RPMI8226 (cell line): Measurements from ENCODE around the gene XKR8.
A peak's percentile ranks its signal among the peaks of the same experiment; 100 is the strongest.

Source experiments
- DNase-seq: peaks from one replicate; pipeline ENCODE4 v3.0.0-alpha.2; 2015

The XKR8 gene, protein sequence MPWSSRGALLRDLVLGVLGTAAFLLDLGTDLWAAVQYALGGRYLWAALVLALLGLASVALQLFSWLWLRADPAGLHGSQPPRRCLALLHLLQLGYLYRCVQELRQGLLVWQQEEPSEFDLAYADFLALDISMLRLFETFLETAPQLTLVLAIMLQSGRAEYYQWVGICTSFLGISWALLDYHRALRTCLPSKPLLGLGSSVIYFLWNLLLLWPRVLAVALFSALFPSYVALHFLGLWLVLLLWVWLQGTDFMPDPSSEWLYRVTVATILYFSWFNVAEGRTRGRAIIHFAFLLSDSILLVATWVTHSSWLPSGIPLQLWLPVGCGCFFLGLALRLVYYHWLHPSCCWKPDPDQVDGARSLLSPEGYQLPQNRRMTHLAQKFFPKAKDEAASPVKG

DNA sequence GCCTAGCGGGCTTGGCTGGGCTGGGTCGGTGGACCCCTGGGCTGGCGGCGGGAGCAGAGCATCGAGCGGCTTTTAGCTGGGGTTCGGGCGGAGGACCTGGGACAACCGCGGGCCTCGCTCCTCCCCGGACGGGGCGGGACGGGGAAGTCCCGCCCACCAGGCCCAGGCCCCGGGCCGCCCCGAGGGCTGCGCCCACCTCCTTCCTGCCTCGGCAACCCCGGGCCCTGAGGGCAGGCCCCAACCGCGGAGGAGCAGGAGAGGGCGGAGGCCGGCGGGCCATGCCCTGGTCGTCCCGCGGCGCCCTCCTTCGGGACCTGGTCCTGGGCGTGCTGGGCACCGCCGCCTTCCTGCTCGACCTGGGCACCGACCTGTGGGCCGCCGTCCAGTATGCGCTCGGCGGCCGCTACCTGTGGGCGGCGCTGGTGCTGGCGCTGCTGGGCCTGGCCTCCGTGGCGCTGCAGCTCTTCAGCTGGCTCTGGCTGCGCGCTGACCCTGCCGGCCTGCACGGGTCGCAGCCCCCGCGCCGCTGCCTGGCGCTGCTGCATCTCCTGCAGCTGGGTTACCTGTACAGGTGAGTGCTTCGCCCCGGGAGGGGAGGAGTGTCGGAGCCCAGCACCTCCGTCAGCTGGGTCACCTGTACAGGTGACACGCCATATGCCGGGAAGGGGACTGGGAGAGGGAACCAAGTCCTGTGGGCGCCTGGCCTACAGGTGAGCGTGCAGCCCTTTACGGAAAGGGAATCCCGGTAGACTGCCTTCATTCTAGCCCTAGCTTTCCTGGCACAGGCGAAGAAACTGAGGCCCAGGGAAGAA lies at the start of gene XKR8:
XKR8 (plus strand) TSS at position 182 of the 812 bp plus-strand sequence; CDS start at position 279, 97 bp downstream.
- DNase-seq: peak; percentile 92

DNA sequence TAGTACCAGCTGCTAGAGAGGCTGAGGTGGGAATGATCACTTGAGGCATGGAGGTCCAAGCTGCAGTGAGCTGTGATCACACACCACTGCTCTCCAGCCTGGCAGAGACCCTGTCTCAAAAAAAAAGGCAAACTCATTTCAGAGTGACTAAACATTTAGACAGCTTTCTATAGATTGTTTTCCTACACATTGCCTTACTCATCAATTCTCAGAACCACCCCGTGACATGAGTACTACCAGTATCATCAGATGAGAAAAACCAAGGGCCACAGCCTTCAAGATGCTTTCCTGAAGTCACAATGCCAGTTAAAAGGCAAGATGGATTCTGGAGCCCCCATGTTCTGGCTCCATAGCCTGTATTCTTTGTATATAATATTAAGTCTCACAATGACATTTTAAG lies 47.3 kb upstream of the XKR8 start:
- no peak for DNase-seq

DNA sequence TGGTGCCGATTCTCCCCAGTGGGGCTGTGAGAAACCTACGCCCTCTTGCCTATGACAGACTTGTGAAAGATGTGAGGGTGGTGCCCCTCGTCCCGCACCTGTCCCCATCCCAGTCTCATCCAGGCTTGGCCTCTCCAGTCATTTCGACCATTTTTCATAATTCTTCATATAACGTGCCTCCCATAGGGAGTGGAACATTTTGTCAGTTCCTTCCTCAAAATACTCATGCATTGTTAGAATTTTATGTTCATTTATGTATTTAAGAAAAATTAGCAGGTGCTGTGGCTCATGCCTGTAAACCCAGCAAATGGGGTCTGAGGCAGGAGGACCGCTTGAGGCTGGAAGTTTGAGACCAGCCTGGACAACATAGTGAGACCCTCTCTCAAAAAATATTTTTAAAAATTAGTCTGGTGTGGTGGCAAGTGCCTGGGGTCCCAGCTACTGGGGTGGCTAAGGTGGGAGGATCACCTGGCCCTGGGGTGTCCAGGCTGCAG lies 44.6 kb upstream of the XKR8 start:
- DNase-seq: no peak

DNA sequence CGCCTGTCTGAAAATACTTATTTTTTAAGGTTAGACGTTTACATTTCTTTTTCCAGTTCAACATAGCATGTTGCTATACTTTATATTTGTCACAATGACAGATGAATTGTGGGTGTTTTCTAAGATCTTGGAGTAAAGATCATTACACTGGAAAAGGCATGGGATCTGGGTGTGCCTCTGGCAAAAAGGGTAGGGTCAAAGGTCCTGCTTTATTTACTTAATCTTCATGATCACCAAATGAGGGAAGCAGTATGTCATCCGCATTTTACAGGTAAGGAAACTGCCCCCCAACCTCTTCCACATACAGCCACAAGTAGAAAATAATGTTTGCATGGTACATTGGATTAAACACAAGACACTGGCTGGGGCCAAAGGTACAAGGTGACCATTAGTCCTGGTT lies 37.5 kb upstream of the XKR8 start:
- DNase-seq: no peak

DNA sequence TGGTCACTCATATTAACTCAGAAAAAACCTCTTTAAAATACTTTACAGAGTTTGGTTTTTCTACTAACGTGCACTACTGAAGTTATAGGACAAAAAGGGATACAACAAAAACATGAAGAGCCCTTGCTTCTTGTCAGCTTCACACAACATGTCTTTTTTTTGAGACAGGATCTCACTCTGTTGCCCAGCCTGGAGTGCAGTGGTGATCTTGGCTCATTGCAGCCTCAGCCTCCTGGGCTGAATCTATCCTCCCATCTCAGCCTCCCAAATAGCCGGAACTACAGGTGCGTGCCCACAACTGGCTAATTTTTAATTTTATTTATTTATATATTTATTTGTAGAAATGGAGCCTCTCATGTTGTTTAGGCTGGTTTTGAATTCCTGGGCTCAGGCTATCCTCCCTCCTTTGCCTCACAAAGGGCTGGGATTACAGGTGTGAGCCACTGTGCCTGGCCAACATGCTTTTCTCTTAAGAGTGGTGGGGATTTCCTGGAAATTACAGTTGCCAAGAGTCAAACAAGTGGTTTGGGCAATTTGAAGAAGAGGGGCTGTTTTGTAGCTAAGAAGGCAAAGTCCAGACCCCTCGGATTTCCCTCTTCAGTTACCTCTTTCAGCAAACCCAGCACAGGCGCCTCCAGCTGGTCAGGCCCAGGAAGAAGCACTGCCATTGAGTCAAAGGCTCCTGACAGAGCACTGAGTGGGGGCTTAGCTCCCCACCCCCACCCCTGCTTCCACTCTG lies 31.4 kb upstream of the XKR8 start:
- DNase-seq: no peak

DNA sequence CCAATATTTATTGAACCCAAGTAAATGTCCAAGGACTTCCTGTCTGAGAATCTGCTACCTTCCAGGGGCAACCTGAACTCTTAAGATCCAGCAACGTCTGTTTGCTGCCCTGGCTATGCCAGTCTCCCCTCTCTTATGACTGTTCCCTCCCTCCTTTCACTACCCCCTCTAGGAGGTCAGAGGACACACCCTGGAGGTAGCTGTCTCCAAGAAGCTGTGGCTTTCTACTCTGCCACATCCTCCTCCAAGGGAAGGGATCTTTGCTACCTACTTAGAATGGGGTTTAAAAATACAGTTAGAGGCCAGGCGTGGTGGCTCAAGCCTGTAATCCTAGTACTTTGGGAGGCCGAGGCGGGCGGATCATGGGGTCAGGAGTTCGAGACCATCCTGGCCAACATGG lies 28.6 kb upstream of the XKR8 start:
- no peak for DNase-seq

DNA sequence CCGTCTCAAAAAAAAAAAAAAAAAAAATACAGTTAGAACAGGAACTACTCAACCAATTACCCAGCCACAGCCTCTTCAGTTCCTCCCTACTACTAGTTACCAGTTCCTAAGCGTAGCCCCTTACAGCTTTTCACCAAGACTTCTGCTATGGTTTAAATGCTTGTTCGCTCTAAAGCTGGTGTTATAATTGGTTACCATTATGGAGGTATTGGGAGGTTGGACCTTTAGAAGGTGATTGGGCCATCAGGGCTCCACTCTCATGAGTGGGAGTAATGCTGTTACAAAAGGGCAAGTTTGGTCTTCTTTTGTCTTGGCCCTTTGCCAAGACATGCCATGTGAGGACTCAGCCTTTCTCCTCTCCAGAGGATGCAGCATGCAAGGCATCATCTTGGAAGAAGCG lies 28.0 kb upstream of the XKR8 start:
- DNase-seq: peak; percentile 45

DNA sequence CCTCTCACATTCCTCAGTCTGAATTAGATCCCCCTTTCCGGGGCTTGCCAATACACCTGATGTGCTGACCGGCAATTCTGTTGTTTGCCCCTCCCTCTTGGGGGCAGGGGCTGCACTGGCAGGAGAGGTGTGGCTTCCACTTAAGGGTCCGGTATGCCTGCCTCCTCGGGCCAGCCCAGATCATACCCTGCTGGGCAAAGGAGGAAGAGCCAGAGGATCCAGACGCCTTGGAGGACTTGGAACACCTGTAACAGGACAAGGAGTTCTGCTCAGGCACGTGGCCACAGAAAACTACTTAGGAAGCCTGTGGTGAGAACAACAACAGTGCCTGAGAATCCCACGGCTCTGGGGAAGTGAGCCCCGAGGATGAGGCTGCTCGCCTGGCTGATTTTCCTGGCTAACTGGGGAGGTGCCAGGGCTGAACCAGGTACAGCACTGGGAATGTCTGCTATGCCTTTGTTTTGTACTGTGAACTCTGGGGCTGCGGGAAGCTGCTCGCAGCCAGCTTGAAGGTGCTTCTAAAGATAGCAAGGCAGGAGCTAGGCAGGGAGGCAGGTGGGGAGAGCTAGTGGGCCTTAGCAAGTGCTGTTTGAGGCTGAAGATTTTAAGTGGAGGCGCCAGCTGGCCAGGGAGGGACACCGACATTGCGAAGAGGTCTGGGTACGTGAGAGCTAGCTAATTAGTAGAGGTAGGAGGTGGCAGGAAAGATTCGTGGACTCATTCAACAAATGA lies 24.8 kb upstream of the XKR8 start, which contains the start of gene SMPDL3B:
SMPDL3B (plus strand) TSS at position 183 of the 732 bp plus-strand sequence; CDS start at position 367, 184 bp downstream.
- peak; percentile 79 for DNase-seq

DNA sequence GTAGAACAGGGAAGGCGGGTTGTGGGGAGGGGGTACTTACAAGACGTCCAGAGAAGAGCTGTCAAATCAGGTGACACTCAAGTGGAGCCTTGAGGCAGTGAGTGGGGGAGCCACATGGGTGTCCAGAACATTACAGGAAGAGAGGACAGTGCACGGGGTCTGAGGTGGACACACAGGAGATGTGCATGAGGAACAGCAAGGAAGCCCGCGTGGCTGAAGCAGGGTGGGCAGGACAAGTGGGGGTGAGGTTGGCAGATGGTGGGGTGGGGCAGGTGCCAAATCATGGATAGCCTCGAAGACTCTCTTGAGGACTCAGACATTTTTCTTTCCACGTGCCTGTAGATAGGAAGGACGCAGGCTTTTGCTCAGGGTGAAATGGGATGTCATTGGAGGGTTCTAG lies 24.1 kb upstream of the XKR8 start:
- no peak for DNase-seq

DNA sequence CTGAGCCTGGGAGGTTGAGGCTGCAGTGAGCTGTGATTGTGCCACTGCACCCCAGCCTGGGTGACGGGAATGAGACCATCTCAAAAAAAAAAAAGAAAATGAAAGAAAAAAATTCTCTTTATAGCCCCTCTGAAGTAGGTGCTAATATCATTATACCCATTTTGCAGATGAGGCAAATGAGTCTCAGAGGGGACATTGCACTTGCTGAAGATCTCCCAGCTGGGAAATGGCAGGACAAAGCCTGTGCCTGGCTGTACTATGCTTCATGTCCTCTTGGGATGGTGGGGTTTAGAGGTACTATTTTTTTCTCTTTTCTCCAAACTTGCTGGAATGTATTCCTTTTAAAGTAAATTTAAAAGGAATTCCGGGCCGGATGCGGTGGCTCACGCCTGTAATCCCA lies 23.4 kb upstream of the XKR8 start:
- no peak for DNase-seq

DNA sequence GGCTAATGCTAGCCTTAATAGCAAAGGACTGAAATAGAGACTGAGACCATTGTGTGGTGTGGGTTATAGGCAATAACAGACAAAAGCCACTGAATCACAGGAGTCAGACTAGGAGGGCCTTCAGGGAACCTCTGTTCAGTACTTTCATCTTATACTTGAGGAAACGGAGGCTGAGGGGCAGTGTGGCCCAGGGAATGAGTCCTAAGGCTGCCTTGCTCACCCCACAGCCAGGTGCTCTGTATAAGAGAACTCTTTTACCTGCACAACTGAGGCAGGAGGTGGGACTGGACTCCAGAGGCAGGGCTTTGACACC lies 22.3 kb upstream of the XKR8 start:
- no peak for DNase-seq

DNA sequence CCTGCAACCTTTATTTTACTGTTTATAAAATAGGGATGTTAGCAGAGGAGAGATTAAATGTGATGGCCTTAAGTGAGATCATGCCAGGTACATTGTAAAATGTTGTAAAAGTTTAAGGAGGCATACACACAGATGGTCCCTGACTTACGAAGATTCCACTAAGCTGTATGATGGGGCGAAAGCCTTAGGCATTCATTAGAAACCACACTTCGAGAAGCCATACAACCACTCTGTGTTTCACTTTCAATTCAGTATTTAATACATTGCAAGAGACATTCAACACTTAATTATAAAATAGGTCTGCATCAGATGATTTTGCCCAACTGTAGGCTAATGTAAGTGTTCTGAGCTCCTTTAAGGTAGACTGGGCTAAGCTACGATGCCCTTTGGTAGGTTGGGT lies 21.3 kb upstream of the XKR8 start:
- no peak for DNase-seq

DNA sequence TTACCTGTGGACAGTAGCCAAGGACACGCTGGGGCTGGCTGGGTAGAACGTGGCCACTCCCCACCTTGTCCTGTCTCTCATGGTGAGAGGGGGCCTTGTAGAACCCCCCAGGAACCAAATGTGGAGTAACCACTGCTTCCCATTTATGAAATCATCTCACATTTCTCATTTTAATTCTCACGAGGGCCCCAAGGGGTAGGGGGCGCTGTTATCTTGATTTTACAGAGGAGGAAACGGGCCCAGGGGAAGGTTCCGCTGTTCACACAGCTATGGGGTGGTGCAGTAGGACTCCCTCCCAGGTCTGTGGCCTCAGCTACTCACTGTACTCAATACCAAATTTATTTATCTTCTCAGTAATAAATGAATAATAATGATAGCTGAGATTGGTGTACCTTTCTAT lies 19.5 kb upstream of the XKR8 start:
- peak; percentile 37 for DNase-seq

DNA sequence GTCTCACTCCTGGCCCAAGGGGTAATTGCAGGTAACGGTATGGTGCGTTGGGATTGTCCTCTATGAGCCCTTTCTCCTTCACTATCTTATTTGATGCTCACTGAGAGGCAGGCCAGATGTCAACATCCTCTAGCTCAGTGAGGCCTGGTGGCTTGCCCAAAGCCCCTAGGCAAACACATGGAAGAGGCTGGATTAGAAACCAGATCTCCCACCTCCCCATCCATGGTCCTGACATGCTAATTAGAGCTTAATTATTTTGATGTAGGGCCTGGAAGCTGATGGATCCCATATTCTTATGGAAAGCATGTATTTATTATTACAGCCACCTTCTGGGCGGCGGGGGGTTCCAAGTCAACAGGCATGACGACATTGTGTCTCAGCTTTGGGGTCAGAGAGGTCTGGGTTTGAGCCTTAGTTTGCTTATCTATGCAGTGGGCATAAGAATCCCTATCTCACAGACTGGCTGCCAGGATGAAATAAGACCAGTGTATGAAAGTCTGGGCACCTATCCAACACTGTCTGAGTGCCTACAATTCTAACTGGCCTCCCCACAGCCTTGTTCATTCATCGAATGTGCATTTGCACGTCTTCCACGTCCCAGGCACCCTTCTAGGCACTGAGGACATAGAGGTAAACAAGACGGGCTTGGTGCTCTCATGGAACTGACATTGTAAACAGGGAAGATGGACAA lies 18.8 kb upstream of the XKR8 start:
- peak; percentile 18 for DNase-seq

DNA sequence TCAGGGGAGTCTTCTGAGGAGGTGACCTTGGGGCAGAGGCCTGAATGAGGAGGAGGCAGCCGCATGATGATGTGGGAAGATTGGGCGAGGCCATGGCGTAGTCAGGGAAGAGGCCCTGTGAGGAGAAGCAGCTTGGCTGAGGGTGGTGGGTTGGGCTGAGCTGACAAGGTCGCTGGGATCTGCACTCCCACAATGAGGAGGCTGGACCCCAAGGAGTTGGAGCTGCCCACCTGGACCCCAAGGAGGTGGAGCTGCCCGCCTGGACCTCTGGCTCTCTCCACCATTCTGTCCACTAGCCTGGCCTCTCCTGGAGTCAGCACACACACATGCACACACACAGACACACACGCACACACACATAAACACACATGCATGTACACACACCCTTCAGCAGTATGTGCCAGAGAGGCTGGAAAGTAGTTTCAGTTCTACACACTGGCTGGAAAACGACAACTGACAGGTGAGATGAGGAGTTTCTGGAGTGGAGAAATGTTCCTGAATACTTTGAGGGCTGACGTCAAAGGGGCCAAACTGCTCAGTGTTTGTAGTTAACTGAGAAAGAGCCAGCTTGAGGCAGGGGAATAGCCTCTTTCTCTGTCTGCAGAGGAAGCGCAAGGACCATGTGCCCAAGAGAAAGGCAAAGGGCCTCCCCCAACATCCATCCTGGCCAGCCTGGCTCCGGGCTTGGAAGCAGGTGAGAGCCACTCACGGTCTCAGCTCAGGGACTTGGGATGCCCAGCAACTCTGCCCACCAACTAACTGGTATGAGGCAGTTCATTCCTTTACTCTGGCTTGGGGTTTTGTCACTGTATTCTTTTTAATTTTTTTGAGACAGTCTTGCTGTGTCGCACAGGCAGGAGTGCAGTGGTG lies 17.9 kb upstream of the XKR8 start:
- no peak for DNase-seq

DNA sequence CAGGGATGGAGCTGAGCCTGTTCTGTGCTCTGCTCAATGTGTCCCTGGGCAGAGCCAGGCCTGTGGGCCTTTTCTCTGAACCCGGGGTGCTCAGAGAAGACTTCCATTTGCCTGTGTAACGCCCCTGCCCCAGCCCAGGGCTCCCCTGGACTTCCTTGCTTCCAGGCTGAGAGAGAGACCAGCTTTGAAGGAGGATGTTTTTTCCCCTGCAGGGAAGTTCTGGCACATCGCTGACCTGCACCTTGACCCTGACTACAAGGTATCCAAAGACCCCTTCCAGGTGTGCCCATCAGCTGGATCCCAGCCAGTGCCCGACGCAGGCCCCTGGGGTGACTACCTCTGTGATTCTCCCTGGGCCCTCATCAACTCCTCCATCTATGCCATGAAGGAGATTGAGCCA lies 14.8 kb upstream of the XKR8 start:
- DNase-seq: no peak

DNA sequence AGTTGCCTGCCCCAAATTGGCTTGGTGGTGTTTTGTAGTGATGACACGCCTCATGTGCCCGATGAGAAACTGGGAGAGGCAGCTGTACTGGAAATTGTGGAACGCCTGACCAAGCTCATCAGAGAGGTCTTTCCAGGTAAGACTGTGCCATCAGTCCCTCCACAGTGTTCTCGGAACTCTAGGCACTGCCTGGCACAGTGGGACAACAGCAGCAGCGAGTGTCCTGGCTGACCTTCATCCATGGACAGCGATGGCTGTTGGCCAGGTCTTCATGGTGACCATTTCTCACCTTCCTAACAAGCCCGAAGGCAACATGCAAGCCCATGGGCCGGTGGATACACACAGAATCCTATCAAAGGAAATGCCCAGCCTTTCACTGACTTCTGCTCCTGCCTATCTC lies 10.7 kb upstream of the XKR8 start:
- DNase-seq: no peak

DNA sequence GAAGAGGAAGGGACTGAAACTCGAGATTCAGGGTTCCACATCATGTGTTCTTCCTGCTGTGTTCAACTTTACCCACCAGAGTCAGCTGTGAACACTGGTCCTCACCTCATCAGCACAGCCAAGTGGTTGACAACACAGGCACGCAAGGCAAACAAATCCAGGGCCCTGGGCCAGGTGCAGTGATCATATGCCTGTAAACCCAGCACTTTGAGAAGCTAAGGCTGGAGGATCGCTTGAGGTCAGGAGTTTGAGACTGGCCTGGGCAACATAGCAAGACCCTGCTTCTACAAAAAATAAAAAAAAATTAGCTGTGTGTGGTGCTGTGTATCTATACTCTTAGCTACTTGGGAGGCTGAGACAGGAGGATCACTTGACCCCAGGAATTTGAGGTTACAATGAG lies 8.4 kb upstream of the XKR8 start:
- DNase-seq: no peak

DNA sequence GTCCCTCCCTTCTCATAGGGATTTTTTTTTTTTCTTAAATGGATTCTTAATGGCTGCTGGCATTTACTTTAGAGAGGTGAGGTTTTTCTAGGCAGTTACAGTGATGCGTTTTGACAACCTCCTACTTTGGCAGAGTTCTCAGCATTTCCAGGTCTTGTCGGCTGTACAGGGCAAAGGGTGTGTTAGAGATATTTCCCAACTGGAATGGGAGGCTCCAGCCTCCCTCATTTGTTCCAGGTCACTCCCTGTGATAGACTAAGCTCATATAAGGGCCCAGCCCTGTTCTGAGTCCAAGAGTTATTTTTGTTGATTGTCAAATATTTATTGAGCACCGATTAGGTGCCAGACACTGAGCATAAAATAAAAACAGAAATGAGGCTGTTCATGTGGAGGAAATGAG lies 7.6 kb upstream of the XKR8 start:
- no peak for DNase-seq

DNA sequence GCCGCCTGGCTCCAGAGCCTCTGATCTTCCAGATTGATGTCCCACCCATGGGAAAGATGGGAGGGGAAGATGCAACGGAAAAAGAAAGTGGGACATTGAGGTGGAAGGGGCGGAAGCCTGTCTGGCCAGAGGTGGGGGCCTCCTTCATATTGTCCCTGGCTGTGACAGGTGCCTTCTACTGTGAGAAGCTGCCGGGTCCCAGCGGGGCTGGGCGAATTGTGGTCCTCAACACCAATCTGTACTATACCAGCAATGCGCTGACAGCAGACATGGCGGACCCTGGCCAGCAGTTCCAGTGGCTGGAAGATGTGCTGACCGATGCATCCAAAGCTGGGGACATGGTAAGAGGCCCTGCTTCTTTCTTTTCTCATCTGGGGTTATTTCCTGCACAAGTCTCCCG lies 5.6 kb upstream of the XKR8 start:
- DNase-seq: no peak

DNA sequence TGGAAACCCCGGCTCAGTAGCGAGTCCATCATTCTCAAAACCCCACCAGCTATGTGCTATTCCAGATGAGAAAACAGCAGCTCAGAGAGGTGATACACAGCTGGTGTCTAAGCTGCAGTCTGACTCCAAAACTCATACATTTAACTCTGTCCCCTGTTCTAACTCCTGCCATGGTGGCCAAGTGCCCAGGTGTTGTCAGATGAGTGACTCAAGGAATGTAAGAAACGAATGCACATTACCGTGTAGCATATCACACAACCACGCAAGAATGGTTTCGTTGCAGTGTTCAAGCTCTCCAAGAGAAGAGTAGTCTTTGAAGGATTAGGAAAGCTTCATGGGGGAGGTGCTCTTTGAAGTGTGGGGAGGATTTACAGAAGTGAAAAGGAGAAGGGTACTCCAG lies 4.7 kb upstream of the XKR8 start:
- no peak for DNase-seq
